Measurements from ENCODE around the gene PRKN. TPM values are rescaled to one million over a fixed set of nuclear protein-coding genes. Genes with fewer than 3 reads are reported as not detected.

The PRKN gene
- total RNA-seq, 1 experiment from 2014 or later, result 2.0 TPM

DNA sequence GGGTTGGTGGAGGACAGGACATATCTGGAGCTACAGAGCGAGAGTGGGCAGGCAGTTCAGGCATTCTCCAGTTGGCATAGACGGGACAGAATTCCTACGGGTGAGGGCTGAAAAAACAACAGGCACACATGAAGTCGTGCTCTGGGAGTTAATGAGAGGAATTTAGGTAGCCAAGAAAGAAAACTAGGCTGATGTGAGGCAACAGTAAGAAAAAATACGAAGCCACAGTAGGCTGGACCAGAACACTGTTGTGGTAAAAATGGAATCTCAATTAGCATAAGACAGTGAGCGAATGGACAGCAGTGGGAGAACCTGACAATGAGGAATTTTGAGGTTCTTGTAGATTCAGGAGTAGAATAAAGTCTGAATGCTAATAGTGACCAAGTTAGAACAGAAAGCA is 965.6 kb downstream of the PRKN start:
- Histone ChIP-seq H3K18ac (ENCODE audit: insufficient read length, low read depth, low read length) (no peak overlapping the region), H3K27ac (ENCODE audit: insufficient read length, low read depth, low read length) (no peak overlapping the region), H4K5ac (ENCODE audit: insufficient read length, low read depth, low read length) (no peak overlapping the region), H3K79me1 (ENCODE audit: insufficient read depth, low read depth, low read length, poor library complexity, severe bottlenecking) (no peaks in the 10 kb centered on the region), H4K8ac (replicated peaks; ENCODE audit: insufficient read length, low read depth, low read length) (no peak overlapping the region), H3K14ac (ENCODE audit: insufficient read depth, low read length) (no peak overlapping the region), H3K4ac (ENCODE audit: low read depth, low read length) (no peak overlapping the region), H2BK20ac (ENCODE audit: low read depth, low read length, poor library complexity, severe bottlenecking) (no peak overlapping the region), H2BK5ac (ENCODE audit: insufficient read length, low read length) (no peak overlapping the region), H4K20me1 (ENCODE audit: control insufficient read depth, insufficient read depth, insufficient read length) (no peaks in the 10 kb centered on the region), H3K56ac (ENCODE audit: insufficient read length, low read depth, low read length) (no peak overlapping the region), H2BK15ac (ENCODE audit: low read depth, low read length) (no peak overlapping the region), H3K9me3 (ENCODE audit: control insufficient read depth, low read depth, low read length) (no peaks in the 10 kb centered on the region), H3K4me2 (ENCODE audit: insufficient read depth, insufficient read length, low read length) (no peak overlapping the region), H2BK12ac (ENCODE audit: insufficient read length, low read depth, low read length) (no peak overlapping the region), H4K91ac (ENCODE audit: insufficient read length, low read depth, low read length) (no peak overlapping the region), H3T11ph (ENCODE audit: low read length) (no peak overlapping the region), H2BK120ac (ENCODE audit: low read depth, low read length, poor library complexity, severe bottlenecking) (no peak overlapping the region), H3K4me1 (ENCODE audit: insufficient read depth, low read length) (no peaks in the 10 kb centered on the region), H3K27me3 (ENCODE audit: insufficient read depth, low read length) (no peaks in the 10 kb centered on the region), H2AK5ac (ENCODE audit: insufficient read length, low read length) (no peak overlapping the region), H3K23me2 (ENCODE audit: insufficient read length, low read depth, low read length, poor library complexity, severe bottlenecking) (no peaks in the 10 kb centered on the region), H3K9ac (ENCODE audit: extremely low read depth, insufficient read length, low read length) (no peak overlapping the region), H3K23ac (ENCODE audit: insufficient read length, low read depth, low read length) (no peak overlapping the region), H2AFZ (ENCODE audit: low read length) (no peak overlapping the region), H3K79me2 (ENCODE audit: insufficient read depth, low read length) (no peaks in the 10 kb centered on the region)
- TF ChIP-seq, protein P1, sequence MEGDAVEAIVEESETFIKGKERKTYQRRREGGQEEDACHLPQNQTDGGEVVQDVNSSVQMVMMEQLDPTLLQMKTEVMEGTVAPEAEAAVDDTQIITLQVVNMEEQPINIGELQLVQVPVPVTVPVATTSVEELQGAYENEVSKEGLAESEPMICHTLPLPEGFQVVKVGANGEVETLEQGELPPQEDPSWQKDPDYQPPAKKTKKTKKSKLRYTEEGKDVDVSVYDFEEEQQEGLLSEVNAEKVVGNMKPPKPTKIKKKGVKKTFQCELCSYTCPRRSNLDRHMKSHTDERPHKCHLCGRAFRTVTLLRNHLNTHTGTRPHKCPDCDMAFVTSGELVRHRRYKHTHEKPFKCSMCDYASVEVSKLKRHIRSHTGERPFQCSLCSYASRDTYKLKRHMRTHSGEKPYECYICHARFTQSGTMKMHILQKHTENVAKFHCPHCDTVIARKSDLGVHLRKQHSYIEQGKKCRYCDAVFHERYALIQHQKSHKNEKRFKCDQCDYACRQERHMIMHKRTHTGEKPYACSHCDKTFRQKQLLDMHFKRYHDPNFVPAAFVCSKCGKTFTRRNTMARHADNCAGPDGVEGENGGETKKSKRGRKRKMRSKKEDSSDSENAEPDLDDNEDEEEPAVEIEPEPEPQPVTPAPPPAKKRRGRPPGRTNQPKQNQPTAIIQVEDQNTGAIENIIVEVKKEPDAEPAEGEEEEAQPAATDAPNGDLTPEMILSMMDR (conservative IDR thresholded peaks at IDR 0.05), result no peak
- Mint-ChIP-seq H3K9me3 (no peaks in the 10 kb centered on the region), H3K27me3 (ENCODE audit: low read depth) (no peaks in the 10 kb centered on the region; the same call in 1 of the 2 replicates), H3K27ac (no peak overlapping the region), H3K4me3 (no peak overlapping the region), H3K4me1 (peaks cover 2 to 4% of the 10 kb centered on the region in 2 experiments; a peak in 3 of 4 replicates), H3K36me3 (ENCODE audit: insufficient read depth in 1 of 3, low read depth in 3 of 3) (no peaks in the 10 kb centered on the region)
- WGBS (ENCODE audit: extremely low coverage, insufficient read length, low lambda C conversion rate), result no CpG with 5 or more reads among the region's 6 CpGs
- no peak for DNase-seq
